Jurkat, Clone E6-1 (cell line): ENCODE measurements around the gene KCNJ4.
"Not testable (repeated sequence)": the region's sequence is repeated elsewhere in the genome, so short reads cannot be mapped to it uniquely, and the experiment has no call there.

ENCODE experiments used
- DNase-seq: peaks from one replicate; pipeline ENCODE4 v3.0.0-alpha.2; 2011; ENCODE audit warnings: low read depth, low spot score
- H3K4me3 ChIP-seq: 2 replicates; pipeline ENCODE4 v1.5.1; 2011; ENCODE audit warnings: mild to moderate bottlenecking, low read length, control low read depth, moderate library complexity

Gene KCNJ4

GRCh38 chr22:38398609-38399461 is 56.2 kb downstream of the KCNJ4 start:
- peak; percentile 66 for DNase-seq
- H3K4me3 ChIP-seq, result peak overlapping the region; percentile 54

GRCh38 chr22:38398181-38398608 is 56.8 kb downstream of the KCNJ4 start:
- H3K4me3 ChIP-seq, result peak overlapping the region; percentile 54
- not testable (repeated sequence) for DNase-seq

- peak overlapping the region; percentile 54 for H3K4me3 ChIP-seq
- DNase-seq, result no peak
Observed at GRCh38 chr22:38397189-38398085, 57.6 kb downstream of the KCNJ4 start.

- not testable (repeated sequence) for DNase-seq, H3K4me3 ChIP-seq
Observed at GRCh38 chr22:38396440-38397069, 58.4 kb downstream of the KCNJ4 start.

GRCh38 chr22:38395944-38396343 is 59.1 kb downstream of the KCNJ4 start:
- H3K4me3 ChIP-seq, result peak overlapping the region; percentile 16; the same call in 1 of the 2 replicates

GRCh38 chr22:38394929-38395624 is 59.9 kb downstream of the KCNJ4 start:
- not testable (repeated sequence) for DNase-seq, H3K4me3 ChIP-seq

More at GRCh38 chr22:38395944-38396343, 59.1 kb downstream of the KCNJ4 start:
- not testable (repeated sequence) for DNase-seq

GRCh38 chr22:38389428-38389818 is 65.6 kb downstream of the KCNJ4 start:
- not testable (repeated sequence) for H3K4me3 ChIP-seq, DNase-seq

DNA sequence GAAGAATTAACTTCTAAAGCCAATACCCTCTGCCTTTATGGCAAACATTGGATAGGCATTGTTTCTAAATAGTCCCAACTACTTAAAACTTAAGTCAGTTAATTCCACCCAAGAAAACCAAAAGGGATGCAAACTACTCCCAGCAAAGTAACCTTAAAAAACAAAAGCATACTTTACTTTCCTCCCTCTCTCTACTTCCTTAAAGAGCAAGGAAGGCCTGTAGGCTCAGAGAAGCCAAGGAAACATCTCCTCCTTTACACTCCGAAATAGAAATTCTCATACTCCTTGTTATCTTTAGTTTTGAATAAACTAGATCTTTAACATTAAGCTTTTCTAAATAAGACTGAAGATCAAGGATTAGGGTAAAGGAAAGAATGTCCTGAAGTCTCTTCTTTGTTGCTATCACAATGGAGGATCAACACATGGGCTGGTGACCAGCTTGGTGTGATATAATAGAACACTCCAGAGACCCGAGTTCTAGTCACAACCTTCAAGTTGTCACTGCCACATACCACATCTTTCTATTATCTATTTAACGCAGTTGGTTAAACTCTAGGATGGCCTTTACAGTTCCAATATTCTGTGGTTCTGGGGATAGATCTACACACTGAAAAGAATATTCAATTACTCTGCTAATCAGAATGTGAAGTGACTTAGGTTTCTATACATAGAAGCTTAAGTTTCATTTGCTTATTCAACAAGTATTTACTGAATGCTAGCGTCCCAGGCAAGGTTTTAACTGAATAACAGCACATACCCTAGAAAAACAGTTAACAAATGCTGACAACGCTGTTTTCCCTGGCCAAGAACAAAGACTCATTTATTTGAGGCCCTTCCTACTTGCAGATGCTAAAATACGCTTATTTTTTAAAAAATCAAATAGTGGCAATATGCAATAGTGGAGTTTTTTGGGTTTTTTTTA is 66.2 kb downstream of the KCNJ4 start:
- not testable (repeated sequence) for DNase-seq

DNA sequence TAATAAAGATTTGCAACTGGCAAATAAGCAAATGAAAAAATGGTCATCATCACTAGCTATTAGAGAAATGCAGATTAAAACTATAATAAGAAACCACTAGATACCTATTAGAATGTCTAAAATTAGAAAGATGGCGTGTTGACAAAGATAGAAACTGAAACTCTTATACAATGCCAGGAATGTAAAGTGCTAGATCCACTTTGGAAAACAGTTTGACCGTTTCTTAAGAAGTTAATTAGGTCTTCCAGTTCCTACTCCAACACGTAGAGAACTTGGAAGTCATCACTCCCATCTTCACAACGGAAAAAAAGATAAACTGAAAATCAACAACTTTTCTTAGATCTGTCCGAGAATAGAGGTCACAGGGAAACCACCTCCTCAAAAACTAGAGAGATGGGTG is 68.1 kb downstream of the KCNJ4 start:
- H3K4me3 ChIP-seq, DNase-seq: not testable (repeated sequence)

More for the DNA sequence above, 66.2 kb downstream of the KCNJ4 start:
- H3K4me3 ChIP-seq, result not testable (repeated sequence)

DNA sequence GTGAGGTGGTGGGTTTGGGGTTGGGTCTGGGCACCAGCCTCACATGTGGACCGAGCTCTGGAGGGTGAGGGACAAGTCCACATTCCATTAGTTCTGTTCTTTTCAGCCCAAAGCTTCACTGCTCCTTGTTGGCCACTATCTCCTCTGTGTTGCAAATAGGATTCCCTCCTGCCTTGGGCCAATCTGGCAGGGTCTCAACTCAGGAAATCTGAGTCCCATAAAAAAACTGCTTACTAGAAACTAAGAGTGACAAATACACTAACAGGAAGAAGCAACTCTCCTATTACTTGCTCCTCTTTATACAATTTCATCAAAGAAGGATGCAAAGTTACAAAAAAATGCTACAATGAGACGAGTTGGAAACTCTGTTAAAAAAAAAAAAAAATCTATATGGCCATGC is 71.6 kb downstream of the KCNJ4 start:
- no peak for DNase-seq
- no peak overlapping the region for H3K4me3 ChIP-seq

- not testable (repeated sequence) for H3K4me3 ChIP-seq, DNase-seq
Observed at GRCh38 chr22:38381371-38381770, 73.6 kb downstream of the KCNJ4 start.
